ENCODE data around the gene ZNF750.

GRCh38 chr17:82787081-82787848 lies 52.6 kb downstream of the ZNF750 start:
- TF ChIP-seq CTCF (IDR thresholded peaks at IDR 0.05; ENCODE audit: low read length) = no peak
- TF ChIP-seq EZH2 (IDR thresholded peaks at IDR 0.05; ENCODE audit: borderline replicate concordance, low read length) = no peak

All from OCI-LY1 (cell line).